Liver (tissue), 9 donors: ENCODE results near the gene ISG15. TPM values are rescaled to one million over a fixed set of nuclear protein-coding genes. Genes with fewer than 3 reads are reported as not detected.
A peak's percentile ranks its signal among the peaks of the same experiment; 100 is the strongest.

Source experiments
- DNase-seq: peaks from one replicate; pipeline ENCODE4 v3.0.0-alpha.2; 2017; ENCODE audit warnings: low spot score
- H3K27ac ChIP-seq, 2 donors: one replicate each; pipeline ENCODE4 v1.7.0; 2013; ENCODE audit warnings: inconsistent platforms in 2 of 2, low read length in 2 of 2, control low read depth in 1 of 2, low read depth in 1 of 2, mild to moderate bottlenecking in 1 of 2
- H3K27me3 ChIP-seq, 4 donors: one replicate each; pipeline versions ENCODE4 v1.6.1 to v1.7.0; 2013; ENCODE audit warnings: low read length in 3 of 4, inconsistent platforms in 1 of 4, mild to moderate bottlenecking in 1 of 4, moderate library complexity in 1 of 4; ENCODE audit not compliant: control insufficient read depth in 4 of 4, insufficient read depth in 4 of 4
- H3K36me3 ChIP-seq, 4 donors: one replicate each; pipeline versions ENCODE4 v1.6.1 to v1.7.0; 2013; ENCODE audit warnings: low read length in 3 of 4, mild to moderate bottlenecking in 3 of 4, low read depth in 1 of 4, moderate library complexity in 1 of 4; ENCODE audit not compliant: control insufficient read depth in 4 of 4, insufficient read depth in 3 of 4
- H3K4me1 ChIP-seq, 4 donors: one replicate each; pipeline versions ENCODE4 v1.6.1 to v1.7.0; 2013; ENCODE audit warnings: low read length in 3 of 4, mild to moderate bottlenecking in 3 of 4, moderate library complexity in 1 of 4; ENCODE audit not compliant: control insufficient read depth in 4 of 4, insufficient read depth in 4 of 4
- H3K4me3 ChIP-seq, 3 donors: one replicate each; pipeline versions ENCODE4 v1.6.1 to v1.7.0; 2013; ENCODE audit warnings: low read length in 3 of 3, control low read depth in 1 of 3, low read depth in 1 of 3, mild to moderate bottlenecking in 1 of 3
- H3K9ac ChIP-seq, 2 donors: one replicate each; pipeline ENCODE4 v1.7.0; 2013; ENCODE audit warnings: low read length in 2 of 2, mild to moderate bottlenecking in 2 of 2, moderate library complexity in 2 of 2, control low read depth in 1 of 2, low read depth in 1 of 2
- H3K9me3 ChIP-seq, 4 donors: one replicate each; pipeline versions ENCODE4 v1.6.1 to v1.7.0; 2013; ENCODE audit warnings: low read length in 3 of 4; ENCODE audit not compliant: control insufficient read depth in 4 of 4
- ATF3 ChIP-seq: IDR thresholded peaks from 2 replicates; pipeline ENCODE4 v1.6.1; 2016; ENCODE audit warnings: antibody characterized with exemption
- CTCF ChIP-seq: fragments of 150-350 bp; IDR thresholded peaks from 2 replicates; pipeline ENCODE4 v1.5.1; 2017; ENCODE audit warnings: improper control_type of control experiment, low read depth, low read length; ENCODE audit not compliant: missing input control
- EGR1 ChIP-seq, 2 donors: IDR thresholded peaks; 2 replicates each; pipeline ENCODE4 v1.6.1; 2016 to 2018; ENCODE audit warnings: antibody characterized with exemption in 2 of 2, low read depth in 2 of 2
- FOXA1 ChIP-seq: IDR thresholded peaks from 2 replicates; pipeline ENCODE4 v1.6.1; 2016; ENCODE audit warnings: antibody characterized with exemption
- FOXA2 ChIP-seq: IDR thresholded peaks from 2 replicates; pipeline ENCODE4 v1.6.1; 2016; ENCODE audit warnings: antibody characterized with exemption
- HNF4A ChIP-seq, 2 donors: conservative IDR thresholded peaks; 2 replicates each; pipeline ENCODE4 v1.6.1; 2016; ENCODE audit warnings: antibody characterized with exemption in 2 of 2, mild to moderate bottlenecking in 2 of 2
- HNF4G ChIP-seq: IDR thresholded peaks from 2 replicates; pipeline ENCODE4 v1.6.1; 2016; ENCODE audit warnings: antibody characterized with exemption
- JUND ChIP-seq, 2 donors: IDR thresholded peaks; 2 replicates each; pipeline ENCODE4 v1.6.1; 2016; ENCODE audit warnings: antibody characterized with exemption in 2 of 2
- MAX ChIP-seq: IDR thresholded peaks from 2 replicates; pipeline ENCODE4 v1.6.1; 2016; ENCODE audit warnings: antibody characterized with exemption
- NR2F2 ChIP-seq: IDR thresholded peaks from 2 replicates; pipeline ENCODE4 v1.6.1; 2016; ENCODE audit warnings: antibody characterized with exemption
- RAD21 ChIP-seq, 2 donors: IDR thresholded peaks; 2 replicates each; pipeline ENCODE4 v1.6.1; 2016; ENCODE audit warnings: antibody characterized with exemption in 2 of 2, mild to moderate bottlenecking in 2 of 2
- RXRA ChIP-seq, 2 donors: IDR thresholded peaks; 2 replicates each; pipeline ENCODE4 v1.6.1; 2017 to 2018; ENCODE audit warnings: antibody characterized with exemption in 2 of 2, mild to moderate bottlenecking in 1 of 2
- SP1 ChIP-seq: IDR thresholded peaks from 2 replicates; pipeline ENCODE4 v1.6.1; 2018; ENCODE audit warnings: antibody characterized with exemption, mild to moderate bottlenecking
- TAF1 ChIP-seq: conservative IDR thresholded peaks from 2 replicates; pipeline ENCODE4 v1.6.1; 2016; ENCODE audit warnings: antibody characterized with exemption, mild to moderate bottlenecking
- YY1 ChIP-seq: IDR thresholded peaks from 2 replicates; pipeline ENCODE4 v1.6.1; 2016; ENCODE audit warnings: antibody characterized with exemption, mild to moderate bottlenecking
- WGBS: extraction: QIAGEN DNeasy Blood & Tissue Kit; methylation state at CpG from one replicate; pipeline ENCODE4 v1.1.7; 2013; 5-methylcytosine and 5-hydroxymethylcytosine counted together
- polyA plus RNA-seq, 2 donors: library from polyadenylated mRNA; stranded (reverse) in 1 of 2; unstranded in 1 of 2; fragments of 200-250 nt in 1 of 2; fragments of >200 nt in 1 of 2; fragmentation: Nextera tagmentation in 1 of 2; extraction: Ambion mirVana in 1 of 2; gene quantifications; one replicate each; pipeline versions ENCODE4 v1.2.1 to v1.2.3, GENCODE V29; 2013 to 2015
- total RNA-seq, 2 donors: library from RNA; depleted of rRNA; stranded (reverse); fragments of >200 nt; gene quantifications; one replicate each; pipeline ENCODE4 v1.2.3, GENCODE V29; 2014
- TF ChIP-seq, protein P1 (sequence below): IDR thresholded peaks from 2 replicates; pipeline ENCODE4 v1.6.1; 2016; ENCODE audit warnings: antibody characterized with exemption, mild to moderate bottlenecking
- donor health status: healthy.
- donor health status: healthy.
- donor health status: healthy.
- donor health status: healthy.
- donor health status: healthy.

Gene ISG15
- total and polyA plus RNA-seq, 4 donors = 9.3 to 89.4 (median 56.5) TPM

DNA sequence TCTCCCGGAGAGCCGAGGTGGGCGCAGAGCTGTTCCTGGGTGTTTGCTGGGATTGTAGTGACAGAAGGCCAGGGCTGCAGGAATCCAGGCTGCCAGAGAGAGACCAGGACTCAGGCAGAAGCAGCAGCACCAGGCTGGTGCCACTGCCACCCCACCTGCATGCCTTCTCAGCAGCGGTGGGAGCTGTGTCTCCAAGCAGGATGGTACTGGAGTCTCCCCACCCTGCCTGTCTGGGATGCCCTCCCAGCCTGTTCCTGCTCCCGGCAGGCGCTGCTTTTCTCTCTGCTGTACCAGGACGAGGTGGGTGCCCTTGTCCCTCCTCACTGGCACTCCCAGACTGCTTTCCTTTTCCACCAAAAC lies 8.9 kb upstream of the ISG15 start:
- DNase-seq = no peak
- Histone ChIP-seq H3K4me3 (no peak overlapping the region), H3K4me1 (peaks cover 6 to 39% (median 34%) of the 10 kb centered on the region in 4 donors), H3K27me3 (peaks cover 0 to 5% (median 0%) of the 10 kb centered on the region in 4 donors), H3K27ac (no peak overlapping the region), H3K9ac (no peak overlapping the region), H3K36me3 (no peaks in the 10 kb centered on the region), H3K9me3 (no peaks in the 10 kb centered on the region)
- WGBS = 75% methylated on average over 7 of the region's 7 CpGs
- TF ChIP-seq JUND (IDR thresholded peaks at IDR 0.05) = no peak
- TF ChIP-seq, protein P1, sequence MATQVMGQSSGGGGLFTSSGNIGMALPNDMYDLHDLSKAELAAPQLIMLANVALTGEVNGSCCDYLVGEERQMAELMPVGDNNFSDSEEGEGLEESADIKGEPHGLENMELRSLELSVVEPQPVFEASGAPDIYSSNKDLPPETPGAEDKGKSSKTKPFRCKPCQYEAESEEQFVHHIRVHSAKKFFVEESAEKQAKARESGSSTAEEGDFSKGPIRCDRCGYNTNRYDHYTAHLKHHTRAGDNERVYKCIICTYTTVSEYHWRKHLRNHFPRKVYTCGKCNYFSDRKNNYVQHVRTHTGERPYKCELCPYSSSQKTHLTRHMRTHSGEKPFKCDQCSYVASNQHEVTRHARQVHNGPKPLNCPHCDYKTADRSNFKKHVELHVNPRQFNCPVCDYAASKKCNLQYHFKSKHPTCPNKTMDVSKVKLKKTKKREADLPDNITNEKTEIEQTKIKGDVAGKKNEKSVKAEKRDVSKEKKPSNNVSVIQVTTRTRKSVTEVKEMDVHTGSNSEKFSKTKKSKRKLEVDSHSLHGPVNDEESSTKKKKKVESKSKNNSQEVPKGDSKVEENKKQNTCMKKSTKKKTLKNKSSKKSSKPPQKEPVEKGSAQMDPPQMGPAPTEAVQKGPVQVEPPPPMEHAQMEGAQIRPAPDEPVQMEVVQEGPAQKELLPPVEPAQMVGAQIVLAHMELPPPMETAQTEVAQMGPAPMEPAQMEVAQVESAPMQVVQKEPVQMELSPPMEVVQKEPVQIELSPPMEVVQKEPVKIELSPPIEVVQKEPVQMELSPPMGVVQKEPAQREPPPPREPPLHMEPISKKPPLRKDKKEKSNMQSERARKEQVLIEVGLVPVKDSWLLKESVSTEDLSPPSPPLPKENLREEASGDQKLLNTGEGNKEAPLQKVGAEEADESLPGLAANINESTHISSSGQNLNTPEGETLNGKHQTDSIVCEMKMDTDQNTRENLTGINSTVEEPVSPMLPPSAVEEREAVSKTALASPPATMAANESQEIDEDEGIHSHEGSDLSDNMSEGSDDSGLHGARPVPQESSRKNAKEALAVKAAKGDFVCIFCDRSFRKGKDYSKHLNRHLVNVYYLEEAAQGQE = no peak
- no peak for TF ChIP-seq SP1
- no peak for TF ChIP-seq YY1
- TF ChIP-seq TAF1 = no peak
- no peak for TF ChIP-seq NR2F2
- TF ChIP-seq HNF4G = no peak
- no peak for TF ChIP-seq ATF3
- no peak for TF ChIP-seq MAX
- no peak for TF ChIP-seq CTCF

DNA sequence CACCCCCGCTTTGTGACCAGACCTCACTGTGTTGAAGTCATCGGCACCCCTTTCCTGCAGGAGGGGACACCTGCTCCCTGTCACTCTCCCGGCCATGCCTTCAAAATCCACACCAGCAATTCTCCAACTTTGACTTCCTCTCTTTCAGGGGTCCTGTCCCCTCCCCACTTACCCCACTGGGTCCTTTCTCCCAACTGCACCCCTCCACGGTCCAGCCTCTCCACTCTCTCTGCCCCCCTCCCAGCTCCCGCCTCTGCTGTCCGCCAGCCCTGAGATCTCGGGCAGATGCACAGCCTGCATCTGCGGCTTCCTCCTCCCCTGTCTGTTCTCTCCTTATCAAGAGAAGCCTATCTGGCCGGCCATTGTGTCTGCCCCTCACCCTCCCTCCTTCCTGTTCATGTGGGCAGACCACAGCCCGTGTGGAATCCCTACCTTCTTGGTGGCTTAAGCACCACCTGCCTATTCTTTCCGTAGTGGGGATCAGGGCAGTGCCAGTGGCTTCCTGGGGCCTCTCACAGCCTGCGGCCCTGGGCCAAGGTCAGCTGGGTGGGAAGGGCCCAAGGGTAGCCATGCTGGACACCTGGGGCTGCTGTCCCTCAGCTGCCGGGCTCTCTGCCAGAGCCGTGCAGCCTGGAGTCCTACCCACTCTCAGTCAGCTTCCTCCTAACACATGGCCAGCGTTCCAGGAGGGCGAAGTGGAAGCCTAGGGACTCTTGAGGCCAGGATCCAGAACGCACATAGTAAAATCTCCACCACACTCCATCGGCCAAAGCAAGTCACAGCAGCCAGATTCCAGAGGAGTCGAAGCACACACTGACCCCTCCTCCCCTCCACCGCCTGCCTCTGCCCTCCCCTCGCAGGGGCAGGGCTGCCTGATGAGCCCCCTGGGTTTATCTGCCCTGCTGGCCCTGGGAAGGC lies 8.3 kb upstream of the ISG15 start:
- Histone ChIP-seq H3K9ac (peak overlapping the region in 1 of 2 donors; percentile 81), H3K4me3 (peak overlapping the region in 2 of 3 donors; percentile 41 to 49), H3K4me1 (peaks cover 6 to 35% (median 28%) of the 10 kb centered on the region in 4 donors), H3K9me3 (no peaks in the 10 kb centered on the region), H3K27ac (peak overlapping the region; percentile 90 to 97), H3K36me3 (no peaks in the 10 kb centered on the region), H3K27me3 (no peaks in the 10 kb centered on the region)
- DNase-seq = no peak
- 30% methylated on average over 21 of the region's 21 CpGs for WGBS
- TF ChIP-seq JUND (IDR thresholded peaks at IDR 0.05) (no peak), ATF3 (no peak), RAD21 (IDR thresholded peaks at IDR 0.05) (no peak), HNF4G (no peak), CTCF (no peak), FOXA1 (no peak), TAF1 (no peak), HNF4A (conservative IDR thresholded peaks at IDR 0.05) (peak in 1 of 2 donors; percentile 38), RXRA (IDR thresholded peaks at IDR 0.05) (peak in 1 of 2 donors; percentile 16), EGR1 (IDR thresholded peaks at IDR 0.05; ENCODE audit: low read depth in 2 of 2) (no peak), SP1 (peak; percentile 44), FOXA2 (no peak), MAX (peak; percentile 44)
- TF ChIP-seq, protein P1 = no peak
